BLaER1 treated with 17β-estradiol and CSF1 and Interleukin-3, amounts not matched to agents 10 nM and 100 nM (cell line): ENCODE data around the gene NF2.

Experiments used
- H3K27ac ChIP-seq, 11 experiments: shearing (Covaris generic); formaldehyde crosslinking; 2 replicates each; pipeline ENCODE4 v1.8.1; 2022
- H3K27me3 ChIP-seq, 11 experiments: shearing (Covaris generic); formaldehyde crosslinking; 2 replicates each; pipeline ENCODE4 v1.8.1; 2022
- H3K36me3 ChIP-seq, 11 experiments: shearing (Covaris generic); formaldehyde crosslinking; 2 replicates each; pipeline ENCODE4 v1.8.1; 2022
- H3K4me1 ChIP-seq, 10 experiments: shearing (Covaris generic); formaldehyde crosslinking; 2 replicates each; pipeline ENCODE4 v1.8.1; 2022
- H3K4me2 ChIP-seq, 11 experiments: shearing (Covaris generic); formaldehyde crosslinking; 2 replicates each; pipeline ENCODE4 v1.8.1; 2022
- H3K4me3 ChIP-seq, 10 experiments: shearing (Covaris generic); formaldehyde crosslinking; 2 replicates each; pipeline ENCODE4 v1.8.1; 2022
- H3K9ac ChIP-seq, 11 experiments: shearing (Covaris generic); formaldehyde crosslinking; 2 replicates each; pipeline ENCODE4 v1.8.1; 2022
- H3K9me3 ChIP-seq, 11 experiments: shearing (Covaris generic); formaldehyde crosslinking; replicated peaks in 1 of 11; 2 replicates each; pipeline ENCODE4 v1.8.1; 2022
- H4K20me1 ChIP-seq, 11 experiments: shearing (Covaris generic); formaldehyde crosslinking; 2 replicates each; pipeline ENCODE4 v1.8.1; 2022
- Cebpa-rat ChIP-seq, 11 experiments: shearing (Covaris generic); IDR thresholded peaks; 2 replicates each; pipeline ENCODE4 v1.8.1; 2022

NF2 gene

GRCh38 chr22:29660021-29660420, 56.6 kb downstream of the NF2 start:
- Histone ChIP-seq H3K4me2 (no peak overlapping the region), H4K20me1 (peaks cover 0 to 51% (median 12%) of the 10 kb centered on the region in 11 experiments; a peak in 8 of 22 replicates), H3K9me3 (no peaks in the 10 kb centered on the region), H3K9ac (no peak overlapping the region), H3K27ac (no peak overlapping the region), H3K36me3 (peaks cover 83 to 95% (median 90%) of the 10 kb centered on the region in 11 experiments), H3K4me3 (no peak overlapping the region), H3K27me3 (peaks cover 0 to 16% (median 0%) of the 10 kb centered on the region in 11 experiments; a peak in 3 of 22 replicates), H3K4me1 (peaks cover 31 to 50% (median 40%) of the 10 kb centered on the region in 10 experiments)
- no peak for TF ChIP-seq Cebpa-rat (IDR thresholded peaks at IDR 0.05)

- H3K4me3 ChIP-seq, result no peak overlapping the region
- H3K9me3 ChIP-seq, result no peaks in the 10 kb centered on the region
- H4K20me1 ChIP-seq, result peaks cover 0 to 48% (median 14%) of the 10 kb centered on the region in 11 experiments; a peak in 8 of 22 replicates
- H3K27me3 ChIP-seq, result peaks cover 0 to 16% (median 0%) of the 10 kb centered on the region in 11 experiments; a peak in 3 of 22 replicates
- H3K9ac ChIP-seq, result no peak overlapping the region
- no peak overlapping the region for H3K27ac ChIP-seq
- H3K4me2 ChIP-seq, result no peak overlapping the region
- peaks cover 83 to 95% (median 89%) of the 10 kb centered on the region in 11 experiments for H3K36me3 ChIP-seq
- peaks cover 31 to 50% (median 39%) of the 10 kb centered on the region in 10 experiments for H3K4me1 ChIP-seq
- TF ChIP-seq Cebpa-rat (IDR thresholded peaks at IDR 0.05), result no peak
Observed at GRCh38 chr22:29661336-29661735, 57.9 kb downstream of the NF2 start.

- Histone ChIP-seq H3K9me3 (no peaks in the 10 kb centered on the region), H3K36me3 (peaks cover 79 to 97% (median 93%) of the 10 kb centered on the region in 11 experiments), H3K9ac (no peak overlapping the region), H3K4me1 (peaks cover 17 to 36% (median 28%) of the 10 kb centered on the region in 10 experiments), H3K27me3 (peaks cover 0 to 16% (median 0%) of the 10 kb centered on the region in 11 experiments; a peak in 3 of 22 replicates), H4K20me1 (peaks cover 0 to 43% (median 14%) of the 10 kb centered on the region in 11 experiments; a peak in 9 of 22 replicates), H3K27ac (no peak overlapping the region), H3K4me3 (no peak overlapping the region), H3K4me2 (peak overlapping the region; percentile 3 to 48 (median 40); a peak in 20 of 22 replicates)
- TF ChIP-seq Cebpa-rat (IDR thresholded peaks at IDR 0.05), result no peak
Observed at GRCh38 chr22:29663180-29663821, 59.9 kb downstream of the NF2 start.

- no peak overlapping the region for H3K27ac ChIP-seq
- H3K9ac ChIP-seq, result no peak overlapping the region
- no peak overlapping the region for H3K4me3 ChIP-seq
- peaks cover 11 to 24% (median 22%) of the 10 kb centered on the region in 10 experiments for H3K4me1 ChIP-seq
- no peaks in the 10 kb centered on the region for H3K9me3 ChIP-seq
- no peak overlapping the region for H3K4me2 ChIP-seq
- H4K20me1 ChIP-seq, result peaks cover 0 to 54% (median 8%) of the 10 kb centered on the region in 11 experiments; a peak in 8 of 22 replicates
- peaks cover 83 to 99% (median 97%) of the 10 kb centered on the region in 11 experiments for H3K36me3 ChIP-seq
- no peak for TF ChIP-seq Cebpa-rat (IDR thresholded peaks at IDR 0.05)
- H3K27me3 ChIP-seq, result 0 out of 22 replicates have a peak, but pooled peaks cover 0 to 7% (median 0%) of the 10 kb centered on the region in 11 experiments
Observed at GRCh38 chr22:29665486-29665885, 62.1 kb downstream of the NF2 start.

GRCh38 chr22:29668673-29669072, 65.2 kb downstream of the NF2 start:
- peaks cover 0 to 33% (median under 1%) of the 10 kb centered on the region in 11 experiments; a peak in 7 of 22 replicates for H4K20me1 ChIP-seq
- H3K27ac ChIP-seq, result no peak overlapping the region
- no peak for TF ChIP-seq Cebpa-rat (IDR thresholded peaks at IDR 0.05)
- no peak overlapping the region for H3K4me2 ChIP-seq
- no peaks in the 10 kb centered on the region for H3K9me3 ChIP-seq
- no peak overlapping the region for H3K9ac ChIP-seq
- peaks cover under 1 to 7% (median 5%) of the 10 kb centered on the region in 10 experiments; a peak in 18 of 20 replicates for H3K4me1 ChIP-seq
- H3K36me3 ChIP-seq, result peaks cover 85 to 99% (median 97%) of the 10 kb centered on the region in 11 experiments
- H3K27me3 ChIP-seq, result no peaks in the 10 kb centered on the region
- no peak overlapping the region for H3K4me3 ChIP-seq

- H3K27me3 ChIP-seq, result no peaks in the 10 kb centered on the region
- no peak overlapping the region for H3K4me3 ChIP-seq
- H3K4me2 ChIP-seq, result no peak overlapping the region
- H3K27ac ChIP-seq, result no peak overlapping the region
- no peak for TF ChIP-seq Cebpa-rat (IDR thresholded peaks at IDR 0.05)
- peaks cover 86 to 99% (median 97%) of the 10 kb centered on the region in 11 experiments for H3K36me3 ChIP-seq
- no peak overlapping the region for H3K9ac ChIP-seq
- H4K20me1 ChIP-seq, result peaks cover 0 to 42% (median 0%) of the 10 kb centered on the region in 11 experiments; a peak in 8 of 22 replicates
- H3K4me1 ChIP-seq, result no peaks in the 10 kb centered on the region
- no peaks in the 10 kb centered on the region for H3K9me3 ChIP-seq
Observed at GRCh38 chr22:29670626-29671025, 67.2 kb downstream of the NF2 start.

- no peak overlapping the region for H3K9ac ChIP-seq
- TF ChIP-seq Cebpa-rat (IDR thresholded peaks at IDR 0.05), result no peak
- no peak overlapping the region for H3K4me3 ChIP-seq
- H3K27me3 ChIP-seq, result no peaks in the 10 kb centered on the region
- H3K36me3 ChIP-seq, result peaks cover 96 to 100% (median 99%) of the 10 kb centered on the region in 11 experiments
- no peak overlapping the region for H3K27ac ChIP-seq
- H4K20me1 ChIP-seq, result peaks cover 0 to 46% (median 0%) of the 10 kb centered on the region in 11 experiments; a peak in 8 of 22 replicates
- no peak overlapping the region for H3K4me2 ChIP-seq
- H3K4me1 ChIP-seq, result no peaks in the 10 kb centered on the region
- H3K9me3 ChIP-seq, result no peaks in the 10 kb centered on the region
Observed at GRCh38 chr22:29673361-29674066, 70.1 kb downstream of the NF2 start.

GRCh38 chr22:29674121-29674520, 70.7 kb downstream of the NF2 start:
- H3K4me2 ChIP-seq, result no peak overlapping the region
- no peak overlapping the region for H3K27ac ChIP-seq
- TF ChIP-seq Cebpa-rat (IDR thresholded peaks at IDR 0.05), result no peak
- no peaks in the 10 kb centered on the region for H3K4me1 ChIP-seq
- H3K4me3 ChIP-seq, result no peak overlapping the region
- peaks cover 96 to 100% (median 99%) of the 10 kb centered on the region in 11 experiments for H3K36me3 ChIP-seq
- no peaks in the 10 kb centered on the region for H3K27me3 ChIP-seq
- peaks cover 0 to 40% (median 0%) of the 10 kb centered on the region in 11 experiments; a peak in 8 of 22 replicates for H4K20me1 ChIP-seq
- no peaks in the 10 kb centered on the region for H3K9me3 ChIP-seq
- H3K9ac ChIP-seq, result no peak overlapping the region

GRCh38 chr22:29679316-29679715, 75.9 kb downstream of the NF2 start:
- H3K36me3 ChIP-seq, result peaks cover 98 to 100% (median 99%) of the 10 kb centered on the region in 11 experiments
- H3K4me3 ChIP-seq, result no peak overlapping the region

More at GRCh38 chr22:29679316-29679715, 75.9 kb downstream of the NF2 start:
- Histone ChIP-seq H3K9ac (no peak overlapping the region), H4K20me1 (peaks cover 0 to 26% (median 0%) of the 10 kb centered on the region in 11 experiments; a peak in 7 of 22 replicates), H3K27me3 (no peaks in the 10 kb centered on the region), H3K4me2 (no peak overlapping the region), H3K9me3 (no peaks in the 10 kb centered on the region), H3K4me1 (no peaks in the 10 kb centered on the region), H3K27ac (no peak overlapping the region)
- no peak for TF ChIP-seq Cebpa-rat (IDR thresholded peaks at IDR 0.05)
